Stimulated activated CD8-positive, alpha-beta memory T cell treated with anti-CD3 and anti-CD28 coated beads, Interleukin-7, amount 100 ng/mL, for 1 hour (primary cell): ENCODE measurements around the gene KCNIP3.

Source experiments
- DNase-seq, 2 donors: peaks; one replicate each; pipeline ENCODE4 v3.0.0-alpha.2; 2020; ENCODE audit warnings: low read depth in 2 of 2

KCNIP3 gene

DNA sequence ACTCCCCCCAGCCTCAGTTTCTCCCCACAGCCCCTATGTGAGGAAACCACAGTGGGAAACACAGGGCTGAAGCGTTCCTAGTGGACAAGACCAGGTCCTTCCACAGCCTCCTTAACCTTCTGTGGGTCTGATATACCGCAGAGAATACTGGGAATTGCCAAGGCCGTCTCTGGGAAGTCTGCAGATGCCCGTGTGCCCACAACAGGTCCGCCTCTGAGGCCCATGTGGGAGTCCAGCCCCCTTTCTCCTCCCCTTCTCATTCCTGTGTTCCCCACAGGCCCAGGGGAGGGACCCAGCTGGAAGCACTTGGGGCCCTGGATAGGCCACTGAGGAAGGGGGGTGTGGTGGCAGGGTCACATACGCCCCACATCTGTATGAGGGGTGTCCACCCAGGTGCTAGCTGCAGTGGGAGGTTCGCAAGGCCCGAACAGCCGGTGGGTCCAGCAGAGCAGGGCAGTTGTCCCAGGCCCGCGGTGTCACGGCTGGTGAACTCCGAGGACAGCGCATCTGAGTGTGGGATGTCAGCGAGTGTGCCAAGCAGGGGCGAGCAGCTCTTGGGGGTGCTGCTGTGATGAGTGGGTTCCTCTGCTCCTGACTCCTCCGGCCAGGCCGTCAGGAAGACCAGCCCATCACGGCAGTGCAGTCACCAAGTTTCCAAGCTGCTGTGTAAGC, 2.4 kb upstream of the KCNIP3 start:
- DNase-seq: no peak

DNA sequence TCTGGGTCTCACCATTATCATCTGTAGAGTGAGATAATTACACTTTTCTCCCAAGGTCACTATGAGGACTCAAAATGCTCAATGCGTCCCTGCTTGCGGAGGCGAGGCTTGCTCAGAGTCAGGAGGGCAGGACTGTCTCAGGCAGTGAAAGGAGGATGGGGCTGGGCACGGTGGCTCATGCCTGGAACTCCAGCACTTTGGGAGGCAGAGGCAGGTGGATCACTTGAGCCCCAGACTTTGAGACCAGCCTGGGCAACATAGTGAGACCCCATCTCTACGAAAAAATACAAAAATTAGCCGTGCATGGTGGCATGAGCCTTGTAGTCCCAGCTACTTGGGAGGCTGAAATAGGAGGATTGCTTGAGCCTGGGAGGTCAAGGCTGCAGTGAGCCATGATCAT, 1.8 kb upstream of the KCNIP3 start:
- DNase-seq: no peak

- DNase-seq: no peak
These were observed 1.1 kb upstream of the KCNIP3 start for GRCh38 chr2:95296011-95296410.

- no peak for DNase-seq
These were observed 670 bp downstream of the KCNIP3 start for GRCh38 chr2:95297639-95298395.

GRCh38 chr2:95298486-95299111, 1.5 kb downstream of the KCNIP3 start:
- no peak for DNase-seq

- DNase-seq: no peak
These were observed 2.8 kb downstream of the KCNIP3 start for GRCh38 chr2:95299961-95300360.

DNA sequence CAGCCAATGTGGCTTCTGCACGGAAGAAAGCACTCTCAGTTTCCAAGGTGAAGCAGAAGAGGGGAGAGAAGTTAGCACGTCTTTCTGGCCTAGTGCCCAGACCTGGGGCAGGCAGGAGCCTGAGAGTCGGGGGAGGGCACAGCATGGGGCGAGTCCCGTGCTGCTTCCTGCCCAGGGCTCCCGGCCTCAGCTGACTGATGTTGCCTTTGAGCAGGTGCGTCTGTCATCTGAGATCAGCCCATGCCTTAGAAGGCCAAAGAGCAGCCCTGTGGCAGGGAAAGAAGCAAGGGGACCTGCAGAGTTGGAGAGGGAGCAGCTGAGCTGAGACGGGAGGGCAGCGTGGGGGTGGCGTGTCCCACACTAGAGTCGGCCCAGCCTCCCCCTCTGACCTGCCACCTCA, 3.3 kb downstream of the KCNIP3 start:
- no peak for DNase-seq

DNA sequence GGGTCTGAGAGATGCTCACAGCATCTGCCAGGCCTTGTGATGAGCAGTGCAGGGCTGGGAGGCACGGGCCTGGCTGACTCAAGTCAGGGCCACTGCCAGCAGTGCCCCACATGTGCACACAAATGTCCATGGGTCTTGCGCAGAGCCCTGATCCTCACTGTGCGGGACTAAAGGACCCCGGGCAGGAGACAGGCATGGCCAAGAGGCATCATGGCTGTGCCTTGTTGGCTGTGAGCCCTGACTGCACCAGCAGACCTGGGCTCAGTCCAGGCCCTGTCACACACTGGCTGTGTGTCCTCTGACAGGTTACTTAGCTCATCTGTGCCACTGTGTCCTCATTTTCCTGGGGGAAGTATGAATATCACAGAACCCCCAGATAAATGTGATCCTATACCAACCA, 4.0 kb downstream of the KCNIP3 start:
- no peak for DNase-seq

DNA sequence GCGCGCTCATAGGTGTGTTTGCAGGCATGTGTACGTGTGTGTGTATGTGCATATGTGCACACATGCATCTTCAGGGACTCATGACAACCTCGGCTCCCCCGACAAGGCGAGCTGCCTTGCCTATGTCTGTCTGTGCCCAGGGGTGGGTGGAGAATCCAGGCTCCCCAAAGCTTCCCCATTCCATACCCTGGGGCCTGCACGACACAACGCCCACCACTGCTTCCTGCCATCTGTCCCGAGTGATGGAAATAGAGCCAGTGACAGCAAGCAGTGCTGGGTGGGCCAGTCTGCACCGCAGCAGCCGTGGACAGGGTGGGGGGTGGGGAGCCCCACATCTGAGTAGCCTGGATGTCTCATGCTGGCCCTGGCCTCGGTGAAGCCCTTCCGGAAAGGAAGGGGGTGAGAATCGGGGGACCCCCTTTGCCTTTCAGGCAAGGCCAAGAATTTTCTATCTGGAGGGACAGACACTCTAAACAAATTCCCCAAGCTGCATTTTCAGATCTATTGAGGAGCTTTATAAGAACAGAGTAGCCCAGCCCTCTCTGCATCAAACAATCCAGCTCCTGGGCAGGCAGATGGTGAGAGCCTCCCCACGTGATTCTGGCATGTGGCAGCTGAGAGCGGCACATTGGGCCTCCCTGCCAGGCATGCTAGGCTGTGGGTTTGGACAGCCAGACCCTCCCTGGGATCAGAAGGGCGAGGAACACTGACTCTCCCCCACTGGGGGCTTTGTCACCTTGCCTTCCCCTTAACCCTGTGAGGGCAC, 4.9 kb downstream of the KCNIP3 start:
- DNase-seq: no peak

DNA sequence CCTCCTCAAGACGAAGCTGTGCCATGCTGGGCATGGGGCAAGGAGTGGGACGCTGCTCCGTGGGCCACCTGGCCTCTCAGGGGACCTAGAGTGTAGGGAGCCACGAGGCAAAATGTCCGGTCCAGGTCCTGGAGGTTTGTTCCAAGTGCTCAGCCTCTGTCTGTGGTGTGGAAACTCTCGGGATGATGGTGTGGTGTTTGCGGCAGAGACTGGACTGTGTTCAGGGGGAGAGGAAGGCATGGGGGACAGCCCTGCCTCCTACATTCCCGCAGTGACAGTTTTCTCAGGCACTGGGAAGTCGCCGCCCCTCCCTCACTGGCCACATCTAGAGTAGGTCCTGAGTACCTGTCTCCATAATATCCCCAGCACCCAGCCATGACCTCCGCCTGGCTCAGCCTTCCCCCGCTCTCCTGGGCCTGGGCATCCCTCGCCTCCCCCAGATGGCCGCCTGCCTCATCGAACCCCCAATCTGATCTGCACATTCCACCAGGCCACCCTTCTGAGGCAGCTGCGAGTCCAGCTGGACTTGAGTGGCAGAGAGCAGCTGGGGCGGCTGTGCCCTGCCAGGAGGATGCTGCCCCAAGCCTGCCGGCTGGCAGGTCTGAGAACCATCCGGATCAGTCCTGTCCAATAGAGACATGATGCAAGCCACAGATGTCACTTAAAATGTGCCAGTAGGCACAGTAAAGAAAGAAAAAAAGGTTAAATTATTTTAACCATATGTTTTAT, 6.2 kb downstream of the KCNIP3 start:
- DNase-seq: no peak

DNA sequence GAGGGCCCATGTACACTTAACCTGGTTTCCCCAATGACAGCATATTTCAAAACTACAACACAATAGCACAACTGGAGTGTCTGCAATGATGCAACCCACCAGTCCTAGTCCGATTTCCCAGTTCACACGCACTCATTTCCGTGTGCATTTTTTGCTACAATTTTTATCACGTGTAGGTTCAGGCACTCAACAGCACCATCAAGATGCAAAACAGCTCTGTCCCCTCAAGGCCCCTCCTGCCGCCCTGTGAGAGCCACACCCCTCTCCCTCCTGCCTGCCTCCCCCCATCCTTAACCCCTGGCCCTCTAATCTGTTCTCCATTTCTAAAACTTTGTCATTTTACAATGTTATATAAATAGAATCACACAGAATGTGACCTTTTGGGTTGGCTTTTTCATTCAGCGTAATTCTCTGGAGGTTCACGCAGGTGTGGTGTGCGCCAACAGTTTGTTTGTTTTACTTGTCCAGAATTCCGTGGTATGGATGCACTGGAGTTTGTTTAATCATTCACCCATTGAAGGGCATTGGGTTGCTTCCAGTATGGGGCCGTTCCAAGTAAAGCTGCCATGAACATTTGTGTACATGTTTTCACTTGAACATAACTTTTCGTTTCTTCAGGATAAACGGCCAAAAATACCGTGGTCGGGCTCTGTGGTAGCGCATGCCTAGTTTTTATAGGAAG, 8.4 kb downstream of the KCNIP3 start:
- no peak for DNase-seq

GRCh38 chr2:95306336-95306895, 9.3 kb downstream of the KCNIP3 start:
- DNase-seq: no peak

DNA sequence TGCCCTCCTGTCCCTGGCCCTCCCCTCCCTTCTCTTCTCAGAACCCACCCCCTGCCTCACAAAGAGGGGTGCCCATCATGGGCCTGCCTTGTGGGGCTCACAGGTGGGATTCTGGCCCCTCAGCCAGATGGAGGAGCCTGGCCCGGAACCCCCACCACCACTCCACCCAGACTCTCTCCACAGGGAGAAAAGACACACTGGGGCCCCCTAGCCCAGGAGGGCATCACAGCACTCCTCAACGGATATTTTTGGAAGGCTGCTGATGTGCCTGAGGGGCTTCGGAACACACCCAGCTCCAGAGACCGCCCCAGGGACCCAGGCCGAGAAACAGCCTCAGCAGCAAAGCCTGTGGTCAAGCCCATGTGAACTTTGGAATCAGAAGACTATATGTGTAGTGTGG, 9.9 kb downstream of the KCNIP3 start:
- no peak for DNase-seq

DNA sequence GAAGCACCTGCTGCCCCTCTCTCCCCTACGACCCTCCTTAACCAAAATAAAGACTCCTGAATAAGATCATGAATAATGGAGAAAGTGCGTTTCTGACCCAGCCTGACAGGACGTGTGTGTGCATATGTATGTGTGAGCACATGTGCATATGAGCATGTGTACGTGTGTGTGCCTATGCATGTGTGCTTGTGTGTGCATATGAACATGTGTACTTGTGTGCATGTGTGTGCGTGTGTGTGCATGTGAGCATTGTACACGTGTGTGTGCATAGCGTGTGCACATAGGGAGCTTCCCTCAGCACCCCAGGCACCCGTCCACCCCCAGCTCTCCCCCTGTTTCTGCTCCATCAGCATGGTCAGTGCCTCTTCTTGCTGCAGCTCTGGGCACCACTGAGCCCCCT, 10.7 kb downstream of the KCNIP3 start:
- DNase-seq: no peak

DNA sequence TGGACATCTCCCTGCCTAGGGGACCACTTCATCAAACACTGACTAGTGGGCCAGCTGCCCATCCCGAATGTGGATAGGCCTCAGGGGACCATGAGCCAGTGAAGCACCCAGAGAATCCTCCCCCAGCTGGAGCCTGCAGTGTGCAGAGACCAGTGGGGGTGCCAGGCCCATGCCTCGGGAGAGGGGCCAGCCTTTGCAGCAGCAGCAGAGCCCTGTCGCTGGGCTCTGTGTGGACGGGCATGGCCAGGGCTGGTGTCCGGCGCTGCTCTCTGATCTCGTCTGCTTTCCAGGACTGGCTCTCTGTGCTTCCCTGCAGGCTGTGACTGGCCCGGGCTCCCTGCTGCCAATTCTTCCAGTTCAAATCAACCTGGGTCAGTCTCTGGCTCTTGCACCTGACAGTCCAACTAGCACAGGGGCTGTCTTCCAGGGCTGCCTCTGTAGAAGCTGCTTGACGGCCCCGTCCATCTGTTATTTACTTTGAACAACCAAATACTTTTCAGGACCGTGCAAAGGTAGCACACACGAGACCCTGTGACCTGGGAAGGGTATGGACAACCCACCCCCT, 11.4 kb downstream of the KCNIP3 start:
- no peak for DNase-seq

GRCh38 chr2:95309599-95309998, 12.5 kb downstream of the KCNIP3 start:
- DNase-seq: no peak

GRCh38 chr2:95310216-95310615, 13.1 kb downstream of the KCNIP3 start:
- DNase-seq: no peak

DNA sequence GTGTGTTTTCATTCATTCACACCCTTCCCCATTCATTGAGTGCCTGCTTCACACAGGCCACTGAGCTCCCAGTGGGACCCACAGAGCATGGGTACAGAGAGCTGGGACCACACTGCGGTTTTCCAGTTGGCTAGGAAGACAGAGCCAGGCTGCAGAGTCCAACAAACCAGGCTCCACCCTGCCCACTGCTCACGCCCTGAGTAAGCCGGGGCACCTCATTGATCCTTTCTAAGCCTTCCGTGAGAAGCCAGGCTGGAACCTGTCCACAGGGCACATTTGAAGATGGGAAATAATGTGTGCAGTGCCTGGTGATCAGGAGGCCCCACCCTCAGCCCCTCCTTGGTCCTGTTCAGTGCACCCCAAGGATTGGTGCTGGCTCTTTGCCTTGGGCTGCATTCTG, 13.5 kb downstream of the KCNIP3 start:
- no peak for DNase-seq

GRCh38 chr2:95311815-95312542, 14.8 kb downstream of the KCNIP3 start:
- DNase-seq: no peak
